ENCODE results near the gene NHEJ1. TPM values are rescaled to one million over a fixed set of nuclear protein-coding genes. Genes with fewer than 3 reads are reported as not detected.

NHEJ1 gene
- total RNA-seq, 1 donor, result 21.7 TPM

DNA sequence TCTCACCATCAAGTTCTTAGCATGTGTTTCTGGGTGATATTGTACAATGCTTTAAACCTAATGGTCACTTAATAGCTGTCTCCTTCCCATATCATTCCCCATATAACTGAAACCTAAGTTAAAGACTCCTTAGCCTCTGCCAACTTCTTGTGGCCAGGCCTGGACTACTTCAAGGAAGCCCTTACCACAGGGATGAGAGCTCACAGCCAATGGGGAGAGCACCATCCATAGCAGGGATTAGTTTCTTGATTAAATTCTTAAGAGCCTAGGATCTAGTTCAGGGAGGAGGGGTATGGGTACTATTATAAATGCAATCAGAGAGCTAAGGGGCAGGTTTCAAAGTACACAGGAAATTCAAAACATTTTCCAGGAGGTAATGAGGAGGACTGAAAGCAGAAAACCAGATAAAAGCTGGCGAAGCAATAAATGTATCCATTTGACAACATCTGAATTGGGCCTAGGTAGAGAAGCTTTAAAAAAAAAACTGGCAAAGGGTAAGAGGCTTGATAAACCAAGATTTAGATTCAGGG lies 65.1 kb downstream of the NHEJ1 start:
- H2AFZ ChIP-seq (ENCODE audit: low read length), result no peak overlapping the region
- peaks cover 11% of the 10 kb centered on the region for H3K4me1 ChIP-seq (ENCODE audit: insufficient read depth, low read length)
- H4K20me1 ChIP-seq (ENCODE audit: insufficient read depth, low read length), result peaks cover 6% of the 10 kb centered on the region
- H3K9me3 ChIP-seq (ENCODE audit: low read depth, low read length), result no peaks in the 10 kb centered on the region
- H3K4me2 ChIP-seq (ENCODE audit: insufficient read depth, low read length), result no peak overlapping the region
- H3K27ac ChIP-seq (ENCODE audit: low read depth, low read length), result no peak overlapping the region
- no peaks in the 10 kb centered on the region for H3K79me2 ChIP-seq (ENCODE audit: insufficient read depth, low read length)
- no peak for TF ChIP-seq CTCF (IDR thresholded peaks at IDR 0.05; ENCODE audit: extremely low read depth, low read depth, low read length)
- no peaks in the 10 kb centered on the region for H3K27me3 ChIP-seq (ENCODE audit: insufficient read depth, low read length)
- no peak for DNase-seq (ENCODE audit: insufficient read length, low spot score, missing footprints)
- no peaks in the 10 kb centered on the region for H3K36me3 ChIP-seq (ENCODE audit: insufficient read depth, low read length)
- no peak overlapping the region for H3K4me3 ChIP-seq (ENCODE audit: insufficient read depth, low read length)

DNA sequence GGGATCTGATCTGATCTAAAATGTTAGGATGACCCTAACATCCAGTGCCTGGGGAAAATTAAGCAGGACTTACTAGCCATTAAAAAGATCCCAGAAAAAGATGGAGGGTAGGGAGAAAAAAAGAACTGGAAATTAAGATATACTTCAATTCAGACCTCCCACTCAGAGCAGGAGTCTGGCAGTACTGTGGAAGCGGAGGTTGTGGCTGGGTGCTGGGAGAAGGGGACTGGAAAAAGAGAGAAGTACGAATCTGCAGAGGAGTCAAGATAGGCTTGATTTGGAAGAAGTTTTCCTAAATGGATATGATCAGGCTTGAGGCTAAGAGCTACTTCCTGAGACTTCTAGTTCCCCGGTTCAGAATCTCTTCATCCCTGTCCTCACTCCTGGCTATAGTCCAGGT lies 66.4 kb downstream of the NHEJ1 start:
- Histone ChIP-seq H3K9me3 (ENCODE audit: low read depth, low read length) (no peaks in the 10 kb centered on the region), H3K79me2 (ENCODE audit: insufficient read depth, low read length) (no peaks in the 10 kb centered on the region), H3K4me3 (ENCODE audit: insufficient read depth, low read length) (no peak overlapping the region), H3K36me3 (ENCODE audit: insufficient read depth, low read length) (no peaks in the 10 kb centered on the region), H3K4me1 (ENCODE audit: insufficient read depth, low read length) (peaks cover 2% of the 10 kb centered on the region), H4K20me1 (ENCODE audit: insufficient read depth, low read length) (peaks cover 5% of the 10 kb centered on the region), H3K27ac (ENCODE audit: low read depth, low read length) (no peak overlapping the region), H3K27me3 (ENCODE audit: insufficient read depth, low read length) (no peaks in the 10 kb centered on the region), H3K4me2 (ENCODE audit: insufficient read depth, low read length) (no peak overlapping the region), H2AFZ (ENCODE audit: low read length) (no peak overlapping the region)
- TF ChIP-seq CTCF (IDR thresholded peaks at IDR 0.05; ENCODE audit: extremely low read depth, low read depth, low read length), result no peak
- DNase-seq (ENCODE audit: insufficient read length, low spot score, missing footprints), result no peak

DNA sequence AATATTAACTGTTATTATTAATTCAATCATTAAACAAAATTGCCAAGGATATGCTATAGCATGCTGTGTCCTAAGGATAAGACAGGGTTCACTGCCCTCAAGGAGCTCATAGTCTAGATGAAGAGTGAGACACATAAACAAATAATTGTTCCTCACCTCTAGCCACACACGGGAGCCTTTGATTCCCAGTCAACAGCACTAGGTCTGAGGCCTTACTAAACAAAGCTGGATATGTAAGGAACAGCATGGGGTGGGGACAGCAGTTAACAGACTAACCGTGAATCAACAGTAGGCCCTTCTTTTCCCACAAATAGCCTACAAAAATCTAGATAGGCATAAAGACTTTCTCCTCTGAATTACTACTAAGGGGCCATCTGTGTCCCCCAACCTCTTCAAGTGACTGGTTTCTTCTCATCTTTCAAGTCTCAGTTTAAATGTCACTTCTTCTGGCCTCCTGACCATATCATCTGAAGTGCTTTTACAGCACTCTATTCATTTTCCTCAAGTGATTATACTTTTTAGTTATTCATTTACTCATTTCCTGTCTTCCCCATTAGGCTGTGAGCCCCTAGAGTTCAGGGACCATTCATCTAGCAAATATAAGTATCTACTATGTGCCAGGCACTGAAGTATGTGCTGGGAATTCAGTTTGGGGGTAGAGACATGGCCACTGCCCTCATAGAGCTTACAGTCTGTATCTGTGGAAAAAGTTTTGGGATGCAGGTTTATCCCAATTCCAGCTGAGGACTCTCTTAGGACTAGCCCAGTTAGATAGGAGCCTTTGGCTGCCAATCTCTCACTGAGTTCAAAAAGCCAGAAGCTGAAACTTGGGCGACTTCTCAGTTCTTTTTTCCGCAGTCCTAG lies 69.9 kb downstream of the NHEJ1 start:
- H2AFZ ChIP-seq (ENCODE audit: low read length), result no peak overlapping the region

More for the DNA sequence above, 69.9 kb downstream of the NHEJ1 start:
- Histone ChIP-seq H3K79me2 (ENCODE audit: insufficient read depth, low read length) (no peaks in the 10 kb centered on the region), H3K4me1 (ENCODE audit: insufficient read depth, low read length) (no peaks in the 10 kb centered on the region), H4K20me1 (ENCODE audit: insufficient read depth, low read length) (no peaks in the 10 kb centered on the region), H3K4me2 (ENCODE audit: insufficient read depth, low read length) (no peak overlapping the region), H3K27ac (ENCODE audit: low read depth, low read length) (no peak overlapping the region), H3K27me3 (ENCODE audit: insufficient read depth, low read length) (no peaks in the 10 kb centered on the region), H3K36me3 (ENCODE audit: insufficient read depth, low read length) (no peaks in the 10 kb centered on the region), H3K4me3 (ENCODE audit: insufficient read depth, low read length) (no peak overlapping the region), H3K9me3 (ENCODE audit: low read depth, low read length) (no peaks in the 10 kb centered on the region)
- TF ChIP-seq CTCF (IDR thresholded peaks at IDR 0.05; ENCODE audit: extremely low read depth, low read depth, low read length), result no peak
- no peak for DNase-seq (ENCODE audit: insufficient read length, low spot score, missing footprints)

Measured in osteoblast (primary cell).